ENCODE measurements around the gene ZDHHC20.

DNA sequence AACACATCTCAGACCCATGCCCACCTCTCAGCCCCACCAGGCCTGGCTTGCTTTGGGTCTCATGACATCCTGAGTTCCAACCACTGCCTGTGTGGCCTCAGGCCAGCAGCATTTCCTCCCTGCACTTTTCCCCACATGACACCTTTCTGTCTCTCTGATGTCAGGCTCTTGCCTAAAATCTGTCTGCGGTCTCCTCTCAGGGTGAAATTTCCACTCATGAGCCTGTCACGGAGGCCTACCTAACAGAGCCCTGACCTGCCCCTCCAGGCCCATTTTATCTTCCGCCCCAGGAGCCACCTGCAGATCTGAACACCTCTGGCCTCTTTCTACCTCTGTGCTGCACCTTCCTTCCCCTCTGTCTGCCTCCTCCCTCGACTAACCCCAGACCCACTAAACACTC lies 93.5 kb downstream of the ZDHHC20 start:
- TF ChIP-seq, protein P1, sequence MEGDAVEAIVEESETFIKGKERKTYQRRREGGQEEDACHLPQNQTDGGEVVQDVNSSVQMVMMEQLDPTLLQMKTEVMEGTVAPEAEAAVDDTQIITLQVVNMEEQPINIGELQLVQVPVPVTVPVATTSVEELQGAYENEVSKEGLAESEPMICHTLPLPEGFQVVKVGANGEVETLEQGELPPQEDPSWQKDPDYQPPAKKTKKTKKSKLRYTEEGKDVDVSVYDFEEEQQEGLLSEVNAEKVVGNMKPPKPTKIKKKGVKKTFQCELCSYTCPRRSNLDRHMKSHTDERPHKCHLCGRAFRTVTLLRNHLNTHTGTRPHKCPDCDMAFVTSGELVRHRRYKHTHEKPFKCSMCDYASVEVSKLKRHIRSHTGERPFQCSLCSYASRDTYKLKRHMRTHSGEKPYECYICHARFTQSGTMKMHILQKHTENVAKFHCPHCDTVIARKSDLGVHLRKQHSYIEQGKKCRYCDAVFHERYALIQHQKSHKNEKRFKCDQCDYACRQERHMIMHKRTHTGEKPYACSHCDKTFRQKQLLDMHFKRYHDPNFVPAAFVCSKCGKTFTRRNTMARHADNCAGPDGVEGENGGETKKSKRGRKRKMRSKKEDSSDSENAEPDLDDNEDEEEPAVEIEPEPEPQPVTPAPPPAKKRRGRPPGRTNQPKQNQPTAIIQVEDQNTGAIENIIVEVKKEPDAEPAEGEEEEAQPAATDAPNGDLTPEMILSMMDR (IDR thresholded peaks at IDR 0.05; ENCODE audit: low read depth, low read length): no peak
- TF ChIP-seq POLR2A (IDR thresholded peaks at IDR 0.05; ENCODE audit: extremely low read depth, insufficient read length) (no peak), MAX (IDR thresholded peaks at IDR 0.05; ENCODE audit: low read depth, low read length) (no peak), MYC (IDR thresholded peaks at IDR 0.05; ENCODE audit: low read depth, low read length) (no peak)
